GM19372 (cell line): Measurements from ENCODE around the gene IFI30.

Source experiments
- ATAC-seq: cut with Tn5 transposase; IDR thresholded peaks from one replicate; pipeline ENCODE4 v1.9.1; 2021; ENCODE audit warnings: mild to moderate bottlenecking, low read depth, moderate library complexity; ENCODE audit not compliant: unreplicated experiment

The IFI30 gene

GRCh38 chr19:18168673-18169381 is 4.8 kb upstream of the IFI30 start:
- ATAC-seq: no peak

GRCh38 chr19:18170714-18171255 is 2.8 kb upstream of the IFI30 start:
- no peak for ATAC-seq

- ATAC-seq: no peak
Observed at GRCh38 chr19:18171605-18172327, 1.8 kb upstream of the IFI30 start.

GRCh38 chr19:18172331-18173053 is 1.1 kb upstream of the IFI30 start:
- ATAC-seq: no peak

- peak; percentile 13 for ATAC-seq
Observed at GRCh38 chr19:18173054-18173571, 500 bp upstream of the IFI30 start.

GRCh38 chr19:18174983-18175382 is 1.4 kb downstream of the IFI30 start:
- ATAC-seq: no peak

GRCh38 chr19:18176367-18177310 is 3.0 kb downstream of the IFI30 start:
- no peak for ATAC-seq

- no peak for ATAC-seq
Observed at GRCh38 chr19:18179957-18180356, 6.3 kb downstream of the IFI30 start.

- ATAC-seq: no peak
Observed at GRCh38 chr19:18183529-18183928, 9.9 kb downstream of the IFI30 start.

- no peak for ATAC-seq
Observed at GRCh38 chr19:18185538-18185937, 11.9 kb downstream of the IFI30 start.

- ATAC-seq: no peak
Observed at GRCh38 chr19:18190278-18190677, 16.7 kb downstream of the IFI30 start.

GRCh38 chr19:18191640-18192062 is 18.0 kb downstream of the IFI30 start:
- ATAC-seq: no peak

- peak; percentile 86 for ATAC-seq
Observed at GRCh38 chr19:18192673-18193387, 19.2 kb downstream of the IFI30 start, which contains the start of gene MPV17L2. Gene MPV17L2, plus strand, starts transcription at chr19:18193218. Its CDS starts 64 bp downstream, at chr19:18193282.

GRCh38 chr19:18193388-18194180 is 20.0 kb downstream of the IFI30 start:
- peak; percentile 1 for ATAC-seq

GRCh38 chr19:18194181-18194530 is 20.5 kb downstream of the IFI30 start:
- ATAC-seq: no peak

GRCh38 chr19:18194554-18195238 is 21.1 kb downstream of the IFI30 start:
- ATAC-seq: no peak

- no peak for ATAC-seq
Observed at GRCh38 chr19:18196511-18196845, 22.9 kb downstream of the IFI30 start.

GRCh38 chr19:18197306-18197705 is 23.7 kb downstream of the IFI30 start:
- ATAC-seq: no peak
